Heart left ventricle (tissue), 13 donors: ENCODE data around the gene KRT81.
"Not testable (repeated sequence)": the region's sequence is repeated elsewhere in the genome, so short reads cannot be mapped to it uniquely, and the experiment has no call there.

Experiments used
- CTCF ChIP-seq, 12 donors: fragments of 200-600 bp; sonication (generic) in 4 of 12; IDR thresholded peaks; one replicate each; pipeline versions ENCODE4 v1.5.0 to v1.8.0; 2018 to 2022; ENCODE audit warnings: antibody characterized with exemption in 12 of 12, mild to moderate bottlenecking in 5 of 12
- POLR2A ChIP-seq, 2 donors: fragments of 450-650 bp; IDR thresholded peaks; one replicate each; pipeline ENCODE4 v1.6.1; 2017; ENCODE audit warnings: antibody characterized with exemption in 2 of 2, mild to moderate bottlenecking in 2 of 2, moderate library complexity in 2 of 2
- donor health status: ischemic (EF 13 %, LVEDD 7.1; RV severe dilation, severe dysfunction).
- donor health status: DM: no; HTN: yes; CAD: no.
- donor health status: DM: no; HTN: no; CAD: no.
- donor health status: ischemic (EF 25% LVEDD 6.9; RV normal size, moderate dysfunction).
- donor health status: ischemic (EF 25% LVEDD 5.7; RV mildly dilated, moderate dysfunction).
- donor health status: ischemic (EF 35%, LVEDD 5.7; RV mildly dilated, moderate dysfunction).
- donor health status: nonischemic (EF 11% LVEDD 7.7; RV severe dilation, severe dysfunction).
- donor health status: DM: yes; HTN: yes; CAD: no.
- donor health status: PGD.
- donor health status: ischemic (EF 29% LVEDD 5.4; RV normal size, mild dysfunction).
- donor health status: nonischemic (EF 23%, LVEDD 6.1; RV moderate dilation, normal function).

- peak in 2 of 12 donors; percentile 12 to 13 for TF ChIP-seq CTCF (IDR thresholded peaks at IDR 0.05)
- not testable (repeated sequence) for TF ChIP-seq POLR2A (IDR thresholded peaks at IDR 0.05)
These were observed 39.1 kb downstream of the KRT81 start for GRCh38 chr12:52252175-52252615.
